Ureter (tissue), 1 donor: ENCODE results near the gene FBXL20. TPM values are rescaled to one million over a fixed set of nuclear protein-coding genes. Genes with fewer than 3 reads are reported as not detected.

Experiments used
- total RNA-seq: library from RNA; stranded (reverse); gene quantifications from one replicate; pipeline ENCODE4 v1.2.4, GENCODE V29; 2023
- donor health status: DM: yes; HTN: yes; CAD: no.

FBXL20 gene
- total RNA-seq, 1 donor from 2014 or later: 19.4 TPM

Other genes starting within 250 kb of the FBXL20 start
- 13.0 TPM for gene PLXDC1, start 250.0 kb downstream of the FBXL20 start, total RNA-seq
- not detected for gene ARL5C, start 235.5 kb downstream of the FBXL20 start, total RNA-seq
- 19.1 TPM for gene CACNB1, start 204.0 kb downstream of the FBXL20 start, total RNA-seq
- 2,156 TPM for gene RPL19, start 201.3 kb downstream of the FBXL20 start, total RNA-seq
- gene STAC2, start 175.7 kb downstream of the FBXL20 start, total RNA-seq: 1.6 TPM
- gene MED1, start 49.6 kb upstream of the FBXL20 start, total RNA-seq: 40.9 TPM
- gene CDK12, start 59.9 kb upstream of the FBXL20 start, total RNA-seq: 110 TPM
- gene NEUROD2, start 206.3 kb upstream of the FBXL20 start, total RNA-seq: not detected
- 40.4 TPM for gene PPP1R1B, start 225.3 kb upstream of the FBXL20 start, total RNA-seq
- 64.4 TPM for gene STARD3, start 235.5 kb upstream of the FBXL20 start, total RNA-seq